Subcutaneous adipose tissue (tissue), 4 donors: Measurements from ENCODE around the gene PPIF. TPM values are rescaled to one million over a fixed set of nuclear protein-coding genes. Genes with fewer than 3 reads are reported as not detected.

Source experiments
- CTCF ChIP-seq: fragments of 450-650 bp; IDR thresholded peaks from one replicate; pipeline ENCODE4 v1.5.1; 2016; ENCODE audit warnings: low read depth, mild to moderate bottlenecking, control low read depth, antibody characterized with exemption, moderate library complexity
- total RNA-seq, 4 donors: library from RNA; depleted of rRNA; stranded (reverse); fragments of >200 nt; gene quantifications; one replicate each; pipeline ENCODE4 v1.1.0, GENCODE V29; 2016

PPIF gene
- 10 to 100 TPM; 13.0 to 55.2 (median 29.8) TPM for total RNA-seq

- TF ChIP-seq CTCF: no peak
These were observed at the start of gene PPIF for GRCh38 chr10:79347226-79347893. TSS of gene PPIF (plus strand) at chr10:79347469. CDS start at chr10:79347549, 80 bp downstream.

- TF ChIP-seq CTCF: no peak
These were observed 48.6 kb upstream of the PPIF start for GRCh38 chr10:79298403-79299244.

- TF ChIP-seq CTCF: no peak
These were observed 47.6 kb upstream of the PPIF start for GRCh38 chr10:79299397-79300241.

- TF ChIP-seq CTCF: no peak
These were observed 46.6 kb upstream of the PPIF start for GRCh38 chr10:79300711-79301110.

- TF ChIP-seq CTCF: no peak
These were observed 45.3 kb upstream of the PPIF start for GRCh38 chr10:79301754-79302530.

GRCh38 chr10:79303631-79304478 is 43.4 kb upstream of the PPIF start:
- no peak for TF ChIP-seq CTCF
